ENCODE data around the gene OR10H3. TPM values are rescaled to one million over a fixed set of nuclear protein-coding genes. Genes with fewer than 3 reads are reported as not detected.

OR10H3 gene
- polyA plus RNA-seq, 1 donor (not counting 4 experiments of a cell fraction or from before 2014, with no cell fraction given): not detected

- Histone ChIP-seq H3K4me3 (ENCODE audit: control insufficient read depth in 2 of 3, extremely low read depth in 1 of 3, insufficient read depth in 2 of 3, low read depth in 1 of 3, low read length in 3 of 3) (no peak overlapping the region), H4K20me1 (ENCODE audit: control insufficient read depth, extremely low read depth, insufficient read depth, low read length) (no peaks in the 10 kb centered on the region), H3K9ac (ENCODE audit: control insufficient read depth, extremely low read depth, insufficient read depth, low read length) (no peak overlapping the region), H3K4me2 (ENCODE audit: control insufficient read depth, extremely low read depth, insufficient read depth, low read depth, low read length) (no peak overlapping the region), H3K9me1 (ENCODE audit: control insufficient read depth, extremely low read depth, insufficient read depth, low read length) (no peaks in the 10 kb centered on the region), H3K79me2 (ENCODE audit: control insufficient read depth, insufficient read depth, low read length) (no peaks in the 10 kb centered on the region), H3K27ac (ENCODE audit: control insufficient read depth, insufficient read depth, low read length) (no peak overlapping the region), H3K27me3 (ENCODE audit: control insufficient read depth, extremely low read depth, insufficient read depth, low read length) (no peaks in the 10 kb centered on the region), H2AFZ (ENCODE audit: control insufficient read depth, low read length) (no peak overlapping the region), H3K36me3 (ENCODE audit: control insufficient read depth in 2 of 2, extremely low read depth in 1 of 2, insufficient read depth in 2 of 2, low read length in 2 of 2) (no peaks in the 10 kb centered on the region), H3K9me3 (ENCODE audit: control insufficient read depth, low read depth, low read length) (no peaks in the 10 kb centered on the region), H3K4me1 (ENCODE audit: control insufficient read depth, extremely low read depth, insufficient read depth, low read length) (no peaks in the 10 kb centered on the region)
- TF ChIP-seq EZH2 (IDR thresholded peaks at IDR 0.05; ENCODE audit: low read length): no peak
- TF ChIP-seq, protein P1, sequence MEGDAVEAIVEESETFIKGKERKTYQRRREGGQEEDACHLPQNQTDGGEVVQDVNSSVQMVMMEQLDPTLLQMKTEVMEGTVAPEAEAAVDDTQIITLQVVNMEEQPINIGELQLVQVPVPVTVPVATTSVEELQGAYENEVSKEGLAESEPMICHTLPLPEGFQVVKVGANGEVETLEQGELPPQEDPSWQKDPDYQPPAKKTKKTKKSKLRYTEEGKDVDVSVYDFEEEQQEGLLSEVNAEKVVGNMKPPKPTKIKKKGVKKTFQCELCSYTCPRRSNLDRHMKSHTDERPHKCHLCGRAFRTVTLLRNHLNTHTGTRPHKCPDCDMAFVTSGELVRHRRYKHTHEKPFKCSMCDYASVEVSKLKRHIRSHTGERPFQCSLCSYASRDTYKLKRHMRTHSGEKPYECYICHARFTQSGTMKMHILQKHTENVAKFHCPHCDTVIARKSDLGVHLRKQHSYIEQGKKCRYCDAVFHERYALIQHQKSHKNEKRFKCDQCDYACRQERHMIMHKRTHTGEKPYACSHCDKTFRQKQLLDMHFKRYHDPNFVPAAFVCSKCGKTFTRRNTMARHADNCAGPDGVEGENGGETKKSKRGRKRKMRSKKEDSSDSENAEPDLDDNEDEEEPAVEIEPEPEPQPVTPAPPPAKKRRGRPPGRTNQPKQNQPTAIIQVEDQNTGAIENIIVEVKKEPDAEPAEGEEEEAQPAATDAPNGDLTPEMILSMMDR (optimal IDR thresholded peaks at IDR 0.05 in 1 of 3, IDR thresholded peaks at IDR 0.05 in 1 of 3, conservative IDR thresholded peaks at IDR 0.05 in 1 of 3; ENCODE audit: extremely low read depth in 1 of 3, insufficient read depth in 2 of 3, low read length in 3 of 3): no peak
- dilution Hi-C loops (cut with MboI; ENCODE audit: extremely low pct_ligation_motif_present, low sequenced_read_pairs): no loop called here
- no peak for FAIRE-seq
- no peak for DNase-seq (ENCODE audit: low read depth, low spot score)
Observed at GRCh38 chr19:15748239-15748638, 10.5 kb downstream of the OR10H3 start.

DNA sequence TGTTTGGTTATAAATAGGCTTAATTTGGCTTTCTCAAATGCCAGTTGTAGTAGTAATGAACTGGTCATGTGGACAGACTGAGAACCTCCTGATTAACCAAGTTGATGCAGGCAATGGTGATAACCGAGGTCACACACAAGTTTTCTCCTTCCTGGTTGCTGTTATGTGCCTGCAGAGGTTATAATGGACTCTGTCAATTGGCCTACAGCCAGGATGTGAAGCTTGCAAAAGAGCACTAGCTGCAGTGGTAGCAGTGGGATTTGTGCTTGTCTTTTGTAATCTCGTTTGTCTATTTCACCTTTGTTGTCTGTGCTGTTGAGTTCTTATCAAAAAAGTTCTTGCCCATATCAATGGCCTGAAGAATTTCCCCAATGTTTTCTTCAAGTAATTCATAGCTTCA is 20.6 kb downstream of the OR10H3 start:
- no peaks in the 10 kb centered on the region for H3K4me1 ChIP-seq (ENCODE audit: control insufficient read depth, extremely low read depth, insufficient read depth, low read length)
- dilution Hi-C loops (cut with MboI; ENCODE audit: extremely low pct_ligation_motif_present, low sequenced_read_pairs): no loop called here
- no peaks in the 10 kb centered on the region for H4K20me1 ChIP-seq (ENCODE audit: control insufficient read depth, extremely low read depth, insufficient read depth, low read length)
- no peaks in the 10 kb centered on the region for H3K9me3 ChIP-seq (ENCODE audit: control insufficient read depth, low read depth, low read length)
- TF ChIP-seq, protein P1 (optimal IDR thresholded peaks at IDR 0.05 in 1 of 3, IDR thresholded peaks at IDR 0.05 in 1 of 3, conservative IDR thresholded peaks at IDR 0.05 in 1 of 3; ENCODE audit: extremely low read depth in 1 of 3, insufficient read depth in 2 of 3, low read length in 3 of 3): no peak
- no peak for TF ChIP-seq EZH2 (IDR thresholded peaks at IDR 0.05; ENCODE audit: low read length)
- no peak overlapping the region for H2AFZ ChIP-seq (ENCODE audit: control insufficient read depth, low read length)
- no peak overlapping the region for H3K4me3 ChIP-seq (ENCODE audit: control insufficient read depth in 2 of 3, extremely low read depth in 1 of 3, insufficient read depth in 2 of 3, low read depth in 1 of 3, low read length in 3 of 3)
- no peak for DNase-seq (ENCODE audit: low read depth, low spot score)
- H3K9me1 ChIP-seq (ENCODE audit: control insufficient read depth, extremely low read depth, insufficient read depth, low read length): no peaks in the 10 kb centered on the region
- H3K79me2 ChIP-seq (ENCODE audit: control insufficient read depth, insufficient read depth, low read length): no peaks in the 10 kb centered on the region
- H3K27ac ChIP-seq (ENCODE audit: control insufficient read depth, insufficient read depth, low read length): no peak overlapping the region
- no peaks in the 10 kb centered on the region for H3K27me3 ChIP-seq (ENCODE audit: control insufficient read depth, extremely low read depth, insufficient read depth, low read length)
- no peaks in the 10 kb centered on the region for H3K36me3 ChIP-seq (ENCODE audit: control insufficient read depth in 2 of 2, extremely low read depth in 1 of 2, insufficient read depth in 2 of 2, low read length in 2 of 2)
- no peak for FAIRE-seq
- H3K4me2 ChIP-seq (ENCODE audit: control insufficient read depth, extremely low read depth, insufficient read depth, low read depth, low read length): no peak overlapping the region
- no peak overlapping the region for H3K9ac ChIP-seq (ENCODE audit: control insufficient read depth, extremely low read depth, insufficient read depth, low read length)

Data from keratinocyte (primary cell).